MM.1S (cell line): ENCODE measurements around the gene TMSB10.

ENCODE experiments used
- DNase-seq: peaks from one replicate; pipeline ENCODE4 v3.0.0-alpha.2; 2015
- H2AFZ ChIP-seq: fragments of 300-600 bp; sonication (generic); 2 replicates; pipeline ENCODE4 v1.6.0; 2016; ENCODE audit warnings: antibody characterized with exemption, low read length
- H3F3A ChIP-seq: fragments of 300-600 bp; sonication (generic); 2 replicates; pipeline ENCODE4 v1.6.1; 2016; ENCODE audit warnings: mild to moderate bottlenecking, antibody characterized with exemption, low read length, moderate library complexity, mixed read lengths; ENCODE audit not compliant: insufficient read depth
- H3K27ac ChIP-seq: fragments of 300-600 bp; sonication (generic); 2 replicates; pipeline ENCODE4 v1.5.1; 2016; ENCODE audit warnings: mild to moderate bottlenecking, low read length
- H3K27me3 ChIP-seq: fragments of 300-600 bp; sonication (generic); replicated peaks from 2 replicates; pipeline ENCODE4 v1.6.0; 2016; ENCODE audit warnings: low read length; ENCODE audit not compliant: insufficient read depth
- H3K36me3 ChIP-seq: fragments of 300-600 bp; sonication (generic); replicated peaks from 2 replicates; pipeline ENCODE4 v1.6.1; 2016; ENCODE audit warnings: mild to moderate bottlenecking, low read length, mixed read lengths; ENCODE audit not compliant: insufficient read depth
- H3K4me1 ChIP-seq: fragments of 300-600 bp; sonication (generic); 2 replicates; pipeline ENCODE4 v1.6.1; 2016; ENCODE audit warnings: low read length, mixed read lengths
- H3K4me2 ChIP-seq: fragments of 300-600 bp; sonication (generic); 2 replicates; pipeline ENCODE4 v1.6.0; 2016; ENCODE audit warnings: low read depth, low read length
- H3K4me3 ChIP-seq: fragments of 300-600 bp; sonication (generic); 2 replicates; pipeline ENCODE4 v1.5.1; 2016; ENCODE audit warnings: low read length, mixed read lengths
- H3K79me2 ChIP-seq: fragments of 300-600 bp; sonication (generic); 2 replicates; pipeline ENCODE4 v1.6.1; 2016; ENCODE audit warnings: mixed run types, low read length, mixed read lengths
- H3K9ac ChIP-seq: fragments of 300-600 bp; sonication (generic); 2 replicates; pipeline ENCODE4 v1.6.1; 2016; ENCODE audit warnings: low read length, mixed read lengths
- H3K9me2 ChIP-seq: fragments of 300-600 bp; sonication (generic); replicated peaks from 2 replicates; pipeline ENCODE4 v1.6.1; 2016; ENCODE audit warnings: mild to moderate bottlenecking, low read length, mixed read lengths; ENCODE audit not compliant: insufficient read depth
- H3K9me3 ChIP-seq: fragments of 300-600 bp; sonication (generic); replicated peaks from 2 replicates; pipeline ENCODE4 v1.6.1; 2016; ENCODE audit warnings: mild to moderate bottlenecking, low read length, mixed read lengths; ENCODE audit not compliant: insufficient read depth
- H4K20me1 ChIP-seq: fragments of 300-600 bp; sonication (generic); 2 replicates; pipeline ENCODE4 v1.6.1; 2016; ENCODE audit warnings: mild to moderate bottlenecking, low read length, moderate library complexity, mixed read lengths; ENCODE audit not compliant: insufficient read depth
- EZH2 ChIP-seq: fragments of 300-600 bp; sonication (generic); optimal IDR thresholded peaks from 2 replicates; pipeline ENCODE3; 2017; ENCODE audit warnings: low read depth, mild to moderate bottlenecking, antibody characterized with exemption, low read length, mixed read lengths
- EZH2phosphoT487 ChIP-seq: fragments of 300-600 bp; sonication (generic); IDR thresholded peaks from 2 replicates; pipeline ENCODE4 v1.6.1; 2018; ENCODE audit warnings: antibody characterized with exemption, low read length
- TF ChIP-seq, protein P1 (sequence below): fragments of 300-600 bp; sonication (generic); IDR thresholded peaks from 2 replicates; pipeline ENCODE4 v1.5.1; 2016; ENCODE audit warnings: antibody characterized with exemption, low read length, mixed read lengths

The TMSB10 gene

DNA sequence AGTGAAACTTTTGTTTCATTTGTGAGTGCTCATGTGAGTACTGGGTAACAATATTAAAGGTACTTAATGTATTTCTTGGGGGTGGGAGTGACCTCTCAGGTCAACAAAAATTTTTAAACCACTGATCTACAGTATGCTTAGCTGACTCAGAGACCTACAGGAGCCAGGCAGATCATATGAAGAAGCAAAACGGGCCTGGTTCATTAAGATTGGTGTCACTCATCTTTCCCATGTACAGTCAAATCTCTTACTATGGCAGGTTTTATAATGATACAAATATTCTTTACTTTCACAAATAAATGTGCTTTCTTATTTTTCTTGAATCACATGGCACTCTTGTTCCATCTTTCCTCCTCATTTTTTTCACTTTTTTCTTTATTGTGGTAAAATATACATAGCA is 7.7 kb upstream of the TMSB10 start:
- Histone ChIP-seq H3F3A (no peaks in the 10 kb centered on the region), H3K4me1 (no peaks in the 10 kb centered on the region)

DNA sequence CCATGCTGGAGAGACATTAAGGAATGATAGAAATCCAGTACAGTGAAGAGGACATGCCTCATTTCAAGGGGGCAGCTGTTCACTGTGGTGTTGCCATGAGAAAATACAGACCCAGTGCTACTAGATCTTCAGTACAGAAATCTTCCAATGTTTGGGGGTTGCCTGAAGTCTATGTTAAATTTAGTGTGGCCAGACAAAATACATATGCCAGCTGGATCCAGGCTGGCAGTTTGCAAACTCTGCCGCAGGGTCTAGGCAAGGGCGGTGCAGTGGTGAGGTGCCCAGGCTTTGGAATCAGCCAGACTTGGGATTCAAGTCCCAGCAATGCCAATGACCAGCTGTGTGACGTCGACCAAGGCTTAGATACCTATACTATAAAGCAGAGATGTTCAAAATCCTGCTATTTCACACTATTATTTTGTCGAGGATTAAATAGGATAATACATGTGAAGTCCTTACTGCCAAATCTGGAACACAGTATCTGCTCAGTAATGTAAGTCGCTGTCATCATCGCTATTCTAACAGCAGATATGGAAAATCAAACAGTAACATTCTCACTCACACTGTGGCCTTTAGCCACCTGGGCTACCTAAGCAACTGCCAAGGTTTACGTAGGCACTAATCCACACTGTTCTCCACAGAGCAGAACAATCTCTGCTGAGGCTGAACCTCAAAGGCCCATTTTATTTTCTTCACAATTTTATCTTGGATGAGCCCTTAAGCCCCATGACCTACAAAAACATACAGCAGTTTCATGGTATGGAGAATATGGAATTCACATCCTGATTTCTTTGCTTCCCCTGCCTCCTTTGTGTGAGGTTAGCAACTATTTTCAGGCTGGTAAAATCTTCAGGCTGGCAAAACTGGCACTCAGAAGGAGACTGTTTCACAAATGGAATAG is 5.9 kb upstream of the TMSB10 start:
- H3K9ac ChIP-seq = no peak overlapping the region
- DNase-seq = no peak
- H3K4me1 ChIP-seq = peaks cover 3% of the 10 kb centered on the region
- H3K36me3 ChIP-seq = no peaks in the 10 kb centered on the region
- no peaks in the 10 kb centered on the region for H3K27me3 ChIP-seq
- H3K9me3 ChIP-seq = no peaks in the 10 kb centered on the region
- H3K4me3 ChIP-seq = no peak overlapping the region
- H3K9me2 ChIP-seq = no peaks in the 10 kb centered on the region
- no peaks in the 10 kb centered on the region for H3F3A ChIP-seq
- H2AFZ ChIP-seq = no peak overlapping the region
- no peak overlapping the region for H3K4me2 ChIP-seq
- H4K20me1 ChIP-seq = no peaks in the 10 kb centered on the region
- TF ChIP-seq EZH2phosphoT487 = no peak
- TF ChIP-seq, protein P1, sequence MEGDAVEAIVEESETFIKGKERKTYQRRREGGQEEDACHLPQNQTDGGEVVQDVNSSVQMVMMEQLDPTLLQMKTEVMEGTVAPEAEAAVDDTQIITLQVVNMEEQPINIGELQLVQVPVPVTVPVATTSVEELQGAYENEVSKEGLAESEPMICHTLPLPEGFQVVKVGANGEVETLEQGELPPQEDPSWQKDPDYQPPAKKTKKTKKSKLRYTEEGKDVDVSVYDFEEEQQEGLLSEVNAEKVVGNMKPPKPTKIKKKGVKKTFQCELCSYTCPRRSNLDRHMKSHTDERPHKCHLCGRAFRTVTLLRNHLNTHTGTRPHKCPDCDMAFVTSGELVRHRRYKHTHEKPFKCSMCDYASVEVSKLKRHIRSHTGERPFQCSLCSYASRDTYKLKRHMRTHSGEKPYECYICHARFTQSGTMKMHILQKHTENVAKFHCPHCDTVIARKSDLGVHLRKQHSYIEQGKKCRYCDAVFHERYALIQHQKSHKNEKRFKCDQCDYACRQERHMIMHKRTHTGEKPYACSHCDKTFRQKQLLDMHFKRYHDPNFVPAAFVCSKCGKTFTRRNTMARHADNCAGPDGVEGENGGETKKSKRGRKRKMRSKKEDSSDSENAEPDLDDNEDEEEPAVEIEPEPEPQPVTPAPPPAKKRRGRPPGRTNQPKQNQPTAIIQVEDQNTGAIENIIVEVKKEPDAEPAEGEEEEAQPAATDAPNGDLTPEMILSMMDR = no peak
- no peak for TF ChIP-seq EZH2
- H3K79me2 ChIP-seq = no peaks in the 10 kb centered on the region
- no peak overlapping the region for H3K27ac ChIP-seq

More for the DNA sequence above, 7.7 kb upstream of the TMSB10 start:
- H3K9ac ChIP-seq = no peak overlapping the region
- H4K20me1 ChIP-seq = no peaks in the 10 kb centered on the region
- no peak overlapping the region for H3K27ac ChIP-seq
- no peaks in the 10 kb centered on the region for H3K36me3 ChIP-seq
- H3K9me2 ChIP-seq = no peaks in the 10 kb centered on the region
- H3K4me3 ChIP-seq = no peak overlapping the region
- H3K79me2 ChIP-seq = no peaks in the 10 kb centered on the region
- no peak for DNase-seq
- no peaks in the 10 kb centered on the region for H3K27me3 ChIP-seq
- no peak overlapping the region for H2AFZ ChIP-seq
- H3K4me2 ChIP-seq = no peak overlapping the region
- TF ChIP-seq EZH2phosphoT487 (no peak), EZH2 (no peak)
- TF ChIP-seq, protein P1 = no peak
- H3K9me3 ChIP-seq = no peaks in the 10 kb centered on the region

DNA sequence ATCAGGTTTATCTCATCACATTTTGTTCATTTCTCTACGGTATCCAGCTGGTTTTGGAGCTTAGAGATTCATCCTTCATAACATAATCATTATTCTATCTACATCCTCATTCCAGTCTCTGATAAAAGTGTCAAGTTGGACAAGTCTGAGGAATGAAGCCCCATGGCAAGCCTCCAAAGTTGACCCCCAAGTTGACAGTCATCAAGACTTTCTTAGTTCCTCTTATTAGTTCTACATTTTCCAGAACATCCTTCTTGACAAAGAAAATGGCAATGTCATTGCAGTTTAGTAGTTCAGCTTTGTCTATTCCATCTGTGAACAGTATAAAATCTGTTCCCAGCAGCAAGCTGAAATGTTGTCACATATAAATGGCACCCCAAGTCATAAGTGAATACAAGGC is 4.5 kb upstream of the TMSB10 start:
- Histone ChIP-seq H3K36me3 (no peaks in the 10 kb centered on the region), H3K9ac (no peak overlapping the region), H3K4me1 (peaks cover 5% of the 10 kb centered on the region), H3K4me2 (no peak overlapping the region), H3K4me3 (no peak overlapping the region), H3K27ac (no peak overlapping the region), H2AFZ (no peak overlapping the region), H3K9me2 (no peaks in the 10 kb centered on the region), H3K27me3 (no peaks in the 10 kb centered on the region), H4K20me1 (no peaks in the 10 kb centered on the region), H3K9me3 (no peaks in the 10 kb centered on the region), H3K79me2 (peaks cover 4% of the 10 kb centered on the region), H3F3A (no peaks in the 10 kb centered on the region)
- no peak for TF ChIP-seq EZH2
- TF ChIP-seq, protein P1 = no peak
- no peak for TF ChIP-seq EZH2phosphoT487
- DNase-seq = no peak
